GM19238 (cell line): ENCODE data around the gene SENP6.

Experiments
- DNase-seq: peaks from one replicate; pipeline ENCODE4 v3.0.0; 2011; ENCODE audit warnings: low spot score; ENCODE audit not compliant: insufficient read length

Gene SENP6

DNA sequence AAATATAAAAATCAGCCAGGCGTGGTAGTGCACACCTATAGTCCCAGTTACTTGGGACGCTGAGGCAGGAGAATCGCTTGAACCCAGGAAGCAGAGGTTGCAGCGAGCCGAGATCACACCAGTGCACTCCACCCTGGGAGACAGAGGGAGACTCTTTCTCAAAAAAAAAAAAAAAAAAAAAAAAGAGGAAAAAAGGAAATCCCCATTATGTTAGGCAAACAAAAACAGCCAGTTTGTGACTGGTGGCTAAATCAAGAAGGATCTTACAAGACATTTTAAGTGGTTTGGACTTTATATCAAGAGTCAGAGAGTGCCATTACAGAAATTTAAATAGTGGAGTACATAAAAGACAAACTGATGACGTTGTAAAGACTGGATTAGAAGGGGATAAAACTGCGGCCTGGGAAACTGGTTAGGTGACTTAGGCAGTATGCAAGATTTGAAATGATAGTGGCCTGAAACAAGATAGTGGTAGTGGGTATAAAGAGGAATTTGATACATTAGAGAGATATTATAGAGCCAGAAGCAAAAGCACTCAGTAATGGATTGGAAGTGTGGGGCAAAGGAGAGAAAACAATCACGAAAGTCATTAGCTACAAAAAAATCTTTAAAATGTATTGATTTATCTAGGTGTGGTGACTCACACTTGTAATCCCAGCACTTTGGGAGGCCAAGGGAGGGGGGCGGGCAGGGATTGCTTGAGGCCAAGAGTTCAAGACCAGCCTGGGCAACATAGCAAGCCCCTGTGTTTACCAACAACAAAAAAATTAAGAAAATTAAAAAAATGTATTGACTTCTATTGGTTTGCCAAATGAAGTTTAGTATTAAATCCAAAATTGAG lies 145.7 kb downstream of the SENP6 start:
- no peak for DNase-seq

DNA sequence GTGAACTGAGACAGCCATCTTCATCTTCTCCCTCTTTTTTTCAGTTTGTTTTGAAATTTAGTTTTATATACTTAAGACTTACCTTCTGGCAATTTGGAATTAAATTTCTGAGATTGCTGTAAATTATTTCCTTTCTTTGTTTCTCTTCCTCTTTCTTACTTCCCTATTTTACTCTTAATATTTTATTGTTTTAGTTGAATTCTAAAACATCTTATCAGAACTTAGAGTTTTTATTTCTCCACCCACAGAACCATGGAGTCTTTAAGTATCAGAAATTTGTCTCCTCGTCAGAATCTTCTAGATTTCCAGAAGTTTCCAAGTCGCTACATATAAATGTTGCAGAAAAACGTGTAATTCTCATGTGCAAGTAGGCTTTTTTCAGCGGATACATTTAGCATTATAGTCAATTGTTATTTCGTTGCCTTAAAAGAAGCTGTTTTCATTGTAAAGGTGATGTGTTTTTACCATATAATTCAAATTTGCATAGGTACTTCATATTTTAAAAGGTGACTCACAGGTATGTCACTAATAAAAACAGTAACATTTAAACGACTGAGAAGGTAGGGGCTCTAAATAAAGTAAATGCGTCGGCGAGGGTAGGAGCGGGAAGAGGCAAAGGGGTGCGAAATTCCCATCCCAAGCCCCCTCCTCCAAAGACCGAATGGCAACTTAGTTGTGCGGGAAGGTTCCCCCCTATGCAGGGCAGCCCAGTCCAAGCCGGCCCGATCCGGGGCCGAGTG lies 146.5 kb downstream of the SENP6 start:
- DNase-seq = no peak

DNA sequence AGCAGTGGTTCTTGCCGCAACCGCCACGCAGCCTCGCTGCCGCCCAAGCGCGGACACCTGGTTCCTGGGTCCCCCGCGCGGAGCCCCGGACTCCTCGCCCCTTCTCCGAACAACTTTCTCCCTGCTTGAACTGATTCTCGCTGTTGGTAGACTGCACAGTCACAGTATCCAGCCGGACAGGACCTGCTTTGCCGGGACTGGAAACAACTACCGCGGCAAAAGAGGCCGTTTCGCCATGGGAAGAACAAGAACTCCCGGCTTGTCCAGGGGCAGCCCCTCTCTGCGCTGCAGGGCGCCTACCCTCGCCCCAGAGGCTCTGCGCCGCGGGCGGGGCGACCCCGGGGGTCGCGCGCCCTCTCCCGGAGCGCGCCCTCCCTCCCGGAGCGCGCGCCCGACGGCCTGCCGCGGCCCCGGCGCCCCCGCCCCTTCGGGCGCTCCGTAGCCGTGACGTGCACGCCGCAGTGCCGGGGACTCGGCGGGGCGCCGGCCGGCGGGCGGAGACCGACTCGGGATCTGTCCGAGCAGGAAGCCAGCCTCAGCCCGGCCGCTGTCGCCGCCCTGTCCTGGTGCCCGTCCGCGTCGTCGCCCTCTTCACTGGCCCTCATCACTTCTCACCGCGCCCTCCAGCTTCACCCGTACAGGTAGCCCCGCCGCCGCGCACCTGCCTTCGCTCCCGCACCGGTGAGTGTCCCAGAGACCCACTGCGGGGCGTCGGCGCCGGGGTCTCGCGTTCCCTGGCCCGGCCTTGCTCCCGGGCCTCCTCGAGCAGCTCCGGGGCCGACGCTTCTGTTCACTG lies 147.3 kb downstream of the SENP6 start, which contains the start of gene MYO6:
TSS of gene MYO6 (plus strand) at position 497 of the 796 bp plus-strand sequence. CDS start 68,309 bp downstream, outside the sequence.
- DNase-seq = peak; percentile 44

DNA sequence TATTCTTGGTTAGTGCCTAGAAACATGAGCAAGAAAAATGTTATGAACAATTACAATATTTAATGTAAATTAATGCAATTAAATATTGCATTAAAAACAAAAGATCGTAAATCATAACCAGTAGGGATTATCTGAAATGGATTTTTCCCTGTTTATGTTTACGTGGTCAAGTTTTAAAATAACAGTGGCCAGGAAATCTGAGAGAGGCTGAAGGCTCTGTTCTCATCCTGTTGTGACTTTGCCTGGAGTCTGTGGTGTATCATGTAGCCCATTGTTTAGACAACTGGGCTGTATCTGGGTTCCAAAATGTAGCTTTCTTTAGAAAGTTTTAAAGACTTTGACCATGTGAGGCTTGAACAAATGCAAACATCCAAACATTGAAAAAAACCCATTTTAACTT lies 149.8 kb downstream of the SENP6 start:
- DNase-seq = no peak

DNA sequence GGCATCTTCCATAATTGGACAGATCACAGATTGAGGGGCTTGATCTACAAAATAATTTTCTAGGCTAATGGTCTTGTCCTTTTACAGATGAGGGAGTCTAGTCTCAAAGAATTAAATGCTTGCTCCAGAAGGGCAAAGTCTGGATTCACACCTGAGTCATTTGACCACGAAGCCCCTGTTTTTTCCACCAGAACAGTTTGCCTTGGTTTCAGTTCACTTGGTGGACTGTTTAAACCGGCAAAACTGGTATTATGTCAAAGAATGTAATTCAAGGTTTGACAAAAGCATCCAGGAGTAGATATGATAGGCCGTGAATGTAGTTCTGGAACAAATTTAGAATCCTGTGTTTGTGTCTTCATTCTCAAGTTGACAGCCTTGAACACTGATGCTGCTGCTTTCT lies 150.7 kb downstream of the SENP6 start:
- DNase-seq = no peak

DNA sequence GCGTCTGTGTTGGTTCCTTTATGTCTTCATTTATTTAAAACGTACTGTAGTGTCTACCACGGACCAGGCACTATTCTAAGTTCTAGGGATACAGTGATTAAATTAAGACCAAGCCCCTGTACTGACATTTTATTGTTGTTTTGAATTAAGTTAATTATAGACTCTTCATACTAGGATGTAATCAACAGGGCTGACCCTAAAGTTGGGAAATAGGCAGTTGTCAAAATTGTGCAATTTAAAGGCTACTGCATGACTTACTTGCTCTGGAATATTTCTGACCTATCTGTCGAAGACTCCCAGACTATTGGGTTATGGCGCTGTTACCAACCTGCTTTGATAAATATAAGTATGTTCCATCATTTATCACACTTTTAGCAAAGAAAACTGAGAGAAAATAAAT lies 154.0 kb downstream of the SENP6 start:
- DNase-seq = no peak

DNA sequence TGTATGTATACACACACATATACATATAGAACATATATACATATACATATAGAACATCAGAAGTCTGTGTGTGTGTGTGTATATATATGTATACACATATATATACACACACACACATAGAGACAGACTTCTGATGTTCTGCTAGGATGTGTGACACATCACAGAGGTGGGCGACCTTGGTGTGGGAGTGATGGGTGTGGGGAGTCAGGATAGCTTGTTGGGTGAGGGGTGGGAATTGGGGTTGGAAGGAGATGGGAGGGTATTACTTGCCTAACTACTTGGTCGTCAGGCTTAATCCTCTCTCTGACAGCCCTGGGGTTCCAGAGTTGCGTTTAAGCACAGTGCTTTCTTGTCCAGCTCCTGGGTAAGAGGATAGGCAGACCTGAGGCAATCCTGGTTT lies 155.6 kb downstream of the SENP6 start:
- DNase-seq = no peak

DNA sequence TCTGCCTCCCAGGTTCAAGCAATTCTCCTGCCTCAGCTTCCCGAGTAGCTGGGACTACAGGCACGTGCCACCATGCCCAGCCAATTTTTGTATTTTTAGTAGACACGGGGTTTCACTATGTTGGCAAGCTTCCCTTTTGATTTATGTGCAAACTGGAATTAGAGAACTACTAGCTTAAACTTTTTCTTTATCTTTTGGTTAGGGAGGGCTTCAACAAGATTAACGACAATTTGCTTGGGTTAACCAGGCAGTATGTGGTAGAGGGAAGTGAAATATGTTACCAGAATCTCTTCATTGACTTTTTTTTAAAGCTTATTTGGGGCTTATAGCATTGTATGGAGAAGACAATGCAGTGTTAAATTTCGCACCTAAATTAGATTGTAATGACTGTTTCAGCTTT lies 156.4 kb downstream of the SENP6 start:
- DNase-seq = no peak

DNA sequence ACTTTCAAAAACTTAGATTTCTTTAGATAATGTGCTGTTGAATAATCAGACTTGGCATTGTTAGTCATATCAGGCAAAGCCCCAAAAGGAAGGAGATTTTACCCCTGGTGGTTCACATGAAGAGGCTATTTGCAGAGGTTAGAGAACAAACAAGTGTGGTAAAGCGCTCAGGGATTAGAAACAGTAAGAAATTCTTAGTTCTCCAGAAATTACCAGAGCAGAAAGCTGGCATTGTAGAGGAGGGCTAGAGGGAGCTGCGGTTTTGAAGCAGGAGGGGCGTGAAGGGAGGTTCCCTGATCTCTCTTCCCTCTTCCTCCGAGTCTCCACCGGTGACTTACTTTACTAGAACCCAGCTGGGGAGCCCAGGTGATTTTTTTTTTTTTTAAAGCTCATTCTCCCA lies 157.5 kb downstream of the SENP6 start:
- no peak for DNase-seq

DNA sequence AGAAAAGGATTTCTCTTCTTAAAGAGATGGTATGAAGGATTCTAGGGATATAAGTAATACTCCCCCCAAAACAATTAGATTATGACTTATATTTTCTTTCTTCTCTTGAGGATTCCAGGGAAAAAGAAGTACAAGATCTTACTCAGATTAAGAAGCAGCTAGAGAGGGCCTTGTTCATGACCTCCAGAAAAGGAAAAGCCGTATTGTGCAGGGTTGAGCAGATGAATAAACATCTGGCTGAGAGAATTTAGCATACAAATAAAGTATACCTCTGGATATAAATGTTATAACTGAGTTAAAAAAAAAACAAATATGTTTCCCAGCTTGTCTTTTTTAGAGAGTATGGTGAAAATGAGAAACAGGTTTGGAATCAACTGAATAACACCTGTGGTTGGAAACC lies 158.6 kb downstream of the SENP6 start:
- DNase-seq = no peak

DNA sequence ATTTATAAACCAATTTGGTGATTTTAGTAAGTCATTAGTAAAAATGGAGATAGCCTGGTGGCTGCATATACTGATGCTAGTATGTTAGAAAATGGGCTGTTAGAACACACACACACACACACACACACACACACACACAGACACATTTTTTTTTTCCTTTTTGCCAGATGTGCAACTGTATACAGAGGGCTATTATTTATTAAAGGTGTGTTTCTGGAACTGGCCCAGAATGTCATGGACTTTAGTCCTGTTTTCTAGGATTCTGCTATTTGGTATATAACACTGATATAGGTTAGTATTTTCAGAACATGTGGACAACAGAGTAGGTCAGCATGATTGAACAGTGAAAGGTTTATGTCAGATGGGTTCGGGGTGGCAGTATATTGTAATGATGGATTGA lies 159.8 kb downstream of the SENP6 start:
- DNase-seq = no peak

DNA sequence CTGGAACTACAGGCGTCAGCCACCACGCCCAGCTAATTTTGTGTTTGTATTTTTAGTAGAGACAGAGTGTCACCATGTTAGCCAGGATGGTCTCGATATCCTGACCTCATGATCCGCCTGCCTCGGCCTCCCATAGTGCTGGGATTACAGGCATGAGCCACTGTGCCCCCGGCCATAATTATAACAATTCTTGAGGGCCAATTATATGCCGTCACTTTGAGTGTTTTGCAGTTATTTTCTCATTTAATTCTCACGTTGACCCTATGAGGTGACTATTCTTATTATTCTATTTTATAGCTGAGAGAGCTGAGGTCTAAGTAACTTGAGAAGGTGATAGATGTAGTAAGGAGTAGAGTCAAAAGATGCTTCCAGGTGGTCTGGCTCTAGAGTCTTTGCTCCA lies 160.4 kb downstream of the SENP6 start:
- DNase-seq = no peak

DNA sequence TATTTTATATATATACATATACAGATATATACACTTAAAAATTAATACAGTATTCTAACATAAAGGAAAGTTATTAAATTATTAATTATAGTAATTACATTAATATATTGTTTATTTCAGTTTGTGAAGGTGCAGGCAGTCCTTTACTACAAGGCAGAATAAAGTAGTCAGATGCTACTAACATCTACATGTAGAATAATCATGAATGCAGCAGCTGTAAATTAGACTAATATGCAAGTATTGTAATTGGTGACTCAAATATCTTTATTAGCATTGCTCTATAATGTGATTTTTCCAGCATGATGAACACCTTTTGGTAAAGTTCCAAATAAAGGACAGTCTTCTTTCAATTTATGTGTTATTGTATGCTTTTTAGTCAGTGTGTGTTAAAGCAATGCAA lies 164.7 kb downstream of the SENP6 start:
- DNase-seq = no peak
